ENCODE measurements around the gene LTB4R2.
"Not testable (repeated sequence)": the region's sequence is repeated elsewhere in the genome, so short reads cannot be mapped to it uniquely, and the experiment has no call there.

The LTB4R2 gene

DNA sequence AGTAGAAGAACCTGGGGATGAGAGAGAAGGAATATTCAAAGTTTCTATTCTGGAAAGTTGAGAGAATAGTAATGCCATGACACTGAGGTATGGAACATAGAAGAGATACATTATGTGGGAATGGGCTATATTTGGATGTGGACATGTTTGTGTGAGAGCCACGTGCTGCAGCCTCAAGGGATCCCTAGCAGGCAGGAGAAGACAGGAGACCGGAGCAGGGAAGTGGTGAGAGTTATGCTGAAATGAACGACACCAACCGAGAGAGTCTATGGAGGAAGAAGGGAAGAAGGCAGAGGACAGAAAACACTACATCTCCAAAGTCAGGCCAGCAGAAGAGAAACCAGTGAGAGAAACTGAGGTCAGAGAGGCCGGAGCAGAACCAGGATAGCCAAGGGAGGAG lies 39.8 kb downstream of the LTB4R2 start:
- H3K9ac ChIP-seq (ENCODE audit: low read length), result no peak overlapping the region
- no peaks in the 10 kb centered on the region for H3K4me1 ChIP-seq (ENCODE audit: low read length)
- TF ChIP-seq, protein P1, sequence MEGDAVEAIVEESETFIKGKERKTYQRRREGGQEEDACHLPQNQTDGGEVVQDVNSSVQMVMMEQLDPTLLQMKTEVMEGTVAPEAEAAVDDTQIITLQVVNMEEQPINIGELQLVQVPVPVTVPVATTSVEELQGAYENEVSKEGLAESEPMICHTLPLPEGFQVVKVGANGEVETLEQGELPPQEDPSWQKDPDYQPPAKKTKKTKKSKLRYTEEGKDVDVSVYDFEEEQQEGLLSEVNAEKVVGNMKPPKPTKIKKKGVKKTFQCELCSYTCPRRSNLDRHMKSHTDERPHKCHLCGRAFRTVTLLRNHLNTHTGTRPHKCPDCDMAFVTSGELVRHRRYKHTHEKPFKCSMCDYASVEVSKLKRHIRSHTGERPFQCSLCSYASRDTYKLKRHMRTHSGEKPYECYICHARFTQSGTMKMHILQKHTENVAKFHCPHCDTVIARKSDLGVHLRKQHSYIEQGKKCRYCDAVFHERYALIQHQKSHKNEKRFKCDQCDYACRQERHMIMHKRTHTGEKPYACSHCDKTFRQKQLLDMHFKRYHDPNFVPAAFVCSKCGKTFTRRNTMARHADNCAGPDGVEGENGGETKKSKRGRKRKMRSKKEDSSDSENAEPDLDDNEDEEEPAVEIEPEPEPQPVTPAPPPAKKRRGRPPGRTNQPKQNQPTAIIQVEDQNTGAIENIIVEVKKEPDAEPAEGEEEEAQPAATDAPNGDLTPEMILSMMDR (IDR thresholded peaks at IDR 0.05; ENCODE audit: low read length), result no peak
- TF ChIP-seq EZH2phosphoT487 (IDR thresholded peaks at IDR 0.05; ENCODE audit: low read length), result no peak
- TF ChIP-seq EZH2 (optimal IDR thresholded peaks at IDR 0.05; ENCODE audit: low read depth, low read length), result no peak
- H3K27me3 ChIP-seq (replicated peaks; ENCODE audit: insufficient read depth, low read length), result no peaks in the 10 kb centered on the region
- H3K9me3 ChIP-seq (replicated peaks; ENCODE audit: insufficient read depth, low read length), result no peaks in the 10 kb centered on the region
- no peak for DNase-seq
- no peak overlapping the region for H3K27ac ChIP-seq (ENCODE audit: low read length)
- no peak overlapping the region for H3K4me2 ChIP-seq (ENCODE audit: low read depth, low read length)
- no peak overlapping the region for H2AFZ ChIP-seq (ENCODE audit: low read length)
- H3K36me3 ChIP-seq (replicated peaks; ENCODE audit: insufficient read depth, low read length), result no peaks in the 10 kb centered on the region
- H4K20me1 ChIP-seq (ENCODE audit: insufficient read depth, low read length), result no peaks in the 10 kb centered on the region
- no peaks in the 10 kb centered on the region for H3K79me2 ChIP-seq (ENCODE audit: low read length)
- H3K4me3 ChIP-seq (ENCODE audit: low read length), result no peak overlapping the region
- H3K9me2 ChIP-seq (replicated peaks; ENCODE audit: insufficient read depth, low read length), result no peaks in the 10 kb centered on the region
- H3F3A ChIP-seq (ENCODE audit: insufficient read depth, low read length), result no peaks in the 10 kb centered on the region

GRCh38 chr14:24351517-24351916 lies 41.6 kb downstream of the LTB4R2 start:
- Histone ChIP-seq H3K4me2 (ENCODE audit: low read depth, low read length) (no peak overlapping the region), H3K9ac (ENCODE audit: low read length) (no peak overlapping the region), H3K4me1 (ENCODE audit: low read length) (no peaks in the 10 kb centered on the region), H3K27ac (ENCODE audit: low read length) (no peak overlapping the region), H3F3A (ENCODE audit: insufficient read depth, low read length) (no peaks in the 10 kb centered on the region), H2AFZ (ENCODE audit: low read length) (no peak overlapping the region), H3K27me3 (replicated peaks; ENCODE audit: insufficient read depth, low read length) (no peaks in the 10 kb centered on the region), H3K36me3 (replicated peaks; ENCODE audit: insufficient read depth, low read length) (no peaks in the 10 kb centered on the region), H3K9me2 (replicated peaks; ENCODE audit: insufficient read depth, low read length) (no peaks in the 10 kb centered on the region), H4K20me1 (ENCODE audit: insufficient read depth, low read length) (no peaks in the 10 kb centered on the region), H3K79me2 (ENCODE audit: low read length) (no peaks in the 10 kb centered on the region), H3K9me3 (replicated peaks; ENCODE audit: insufficient read depth, low read length) (no peaks in the 10 kb centered on the region), H3K4me3 (ENCODE audit: low read length) (no peak overlapping the region)
- no peak for TF ChIP-seq EZH2phosphoT487 (IDR thresholded peaks at IDR 0.05; ENCODE audit: low read length)
- TF ChIP-seq EZH2 (optimal IDR thresholded peaks at IDR 0.05; ENCODE audit: low read depth, low read length), result no peak
- TF ChIP-seq, protein P1 (IDR thresholded peaks at IDR 0.05; ENCODE audit: low read length), result no peak
- DNase-seq, result no peak

GRCh38 chr14:24353559-24354481 lies 43.9 kb downstream of the LTB4R2 start:
- no peaks in the 10 kb centered on the region for H3K36me3 ChIP-seq (replicated peaks; ENCODE audit: insufficient read depth, low read length)
- H3F3A ChIP-seq (ENCODE audit: insufficient read depth, low read length), result no peaks in the 10 kb centered on the region
- H3K79me2 ChIP-seq (ENCODE audit: low read length), result no peaks in the 10 kb centered on the region
- H3K27ac ChIP-seq (ENCODE audit: low read length), result no peak overlapping the region
- no peaks in the 10 kb centered on the region for H4K20me1 ChIP-seq (ENCODE audit: insufficient read depth, low read length)
- no peaks in the 10 kb centered on the region for H3K9me2 ChIP-seq (replicated peaks; ENCODE audit: insufficient read depth, low read length)
- TF ChIP-seq EZH2 (optimal IDR thresholded peaks at IDR 0.05; ENCODE audit: low read depth, low read length) (no peak), EZH2phosphoT487 (IDR thresholded peaks at IDR 0.05; ENCODE audit: low read length) (no peak)
- TF ChIP-seq, protein P1 (IDR thresholded peaks at IDR 0.05; ENCODE audit: low read length), result no peak
- no peak overlapping the region for H3K4me2 ChIP-seq (ENCODE audit: low read depth, low read length)
- no peak overlapping the region for H3K9ac ChIP-seq (ENCODE audit: low read length)
- no peaks in the 10 kb centered on the region for H3K4me1 ChIP-seq (ENCODE audit: low read length)
- no peak overlapping the region for H2AFZ ChIP-seq (ENCODE audit: low read length)
- DNase-seq, result no peak
- no peaks in the 10 kb centered on the region for H3K9me3 ChIP-seq (replicated peaks; ENCODE audit: insufficient read depth, low read length)
- no peak overlapping the region for H3K4me3 ChIP-seq (ENCODE audit: low read length)
- no peaks in the 10 kb centered on the region for H3K27me3 ChIP-seq (replicated peaks; ENCODE audit: insufficient read depth, low read length)

GRCh38 chr14:24354482-24354825 lies 44.5 kb downstream of the LTB4R2 start:
- H3K27ac ChIP-seq (ENCODE audit: low read length); DNase-seq: not testable (repeated sequence)

More at GRCh38 chr14:24354482-24354825, 44.5 kb downstream of the LTB4R2 start:
- H3K9ac ChIP-seq (ENCODE audit: low read length); H3K36me3 ChIP-seq (replicated peaks; ENCODE audit: insufficient read depth, low read length); H3K4me3 ChIP-seq (ENCODE audit: low read length); H4K20me1 ChIP-seq (ENCODE audit: insufficient read depth, low read length); H3K4me2 ChIP-seq (ENCODE audit: low read depth, low read length); H2AFZ ChIP-seq (ENCODE audit: low read length); H3K79me2 ChIP-seq (ENCODE audit: low read length); H3K9me2 ChIP-seq (replicated peaks; ENCODE audit: insufficient read depth, low read length); H3F3A ChIP-seq (ENCODE audit: insufficient read depth, low read length); H3K9me3 ChIP-seq (replicated peaks; ENCODE audit: insufficient read depth, low read length); H3K4me1 ChIP-seq (ENCODE audit: low read length); H3K27me3 ChIP-seq (replicated peaks; ENCODE audit: insufficient read depth, low read length): not testable (repeated sequence)

All from MM.1S (cell line).